IPS DF 19.7 (cell line): ENCODE data around the gene TAX1BP3.
"Not testable (repeated sequence)": the region's sequence is repeated elsewhere in the genome, so short reads cannot be mapped to it uniquely, and the experiment has no call there.

Source experiments
- DNase-seq: peaks from one replicate; pipeline ENCODE4 v3.0.0-alpha.2; 2013; ENCODE audit warnings: low read depth, low spot score

TAX1BP3 gene, protein sequence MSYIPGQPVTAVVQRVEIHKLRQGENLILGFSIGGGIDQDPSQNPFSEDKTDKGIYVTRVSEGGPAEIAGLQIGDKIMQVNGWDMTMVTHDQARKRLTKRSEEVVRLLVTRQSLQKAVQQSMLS

DNA sequence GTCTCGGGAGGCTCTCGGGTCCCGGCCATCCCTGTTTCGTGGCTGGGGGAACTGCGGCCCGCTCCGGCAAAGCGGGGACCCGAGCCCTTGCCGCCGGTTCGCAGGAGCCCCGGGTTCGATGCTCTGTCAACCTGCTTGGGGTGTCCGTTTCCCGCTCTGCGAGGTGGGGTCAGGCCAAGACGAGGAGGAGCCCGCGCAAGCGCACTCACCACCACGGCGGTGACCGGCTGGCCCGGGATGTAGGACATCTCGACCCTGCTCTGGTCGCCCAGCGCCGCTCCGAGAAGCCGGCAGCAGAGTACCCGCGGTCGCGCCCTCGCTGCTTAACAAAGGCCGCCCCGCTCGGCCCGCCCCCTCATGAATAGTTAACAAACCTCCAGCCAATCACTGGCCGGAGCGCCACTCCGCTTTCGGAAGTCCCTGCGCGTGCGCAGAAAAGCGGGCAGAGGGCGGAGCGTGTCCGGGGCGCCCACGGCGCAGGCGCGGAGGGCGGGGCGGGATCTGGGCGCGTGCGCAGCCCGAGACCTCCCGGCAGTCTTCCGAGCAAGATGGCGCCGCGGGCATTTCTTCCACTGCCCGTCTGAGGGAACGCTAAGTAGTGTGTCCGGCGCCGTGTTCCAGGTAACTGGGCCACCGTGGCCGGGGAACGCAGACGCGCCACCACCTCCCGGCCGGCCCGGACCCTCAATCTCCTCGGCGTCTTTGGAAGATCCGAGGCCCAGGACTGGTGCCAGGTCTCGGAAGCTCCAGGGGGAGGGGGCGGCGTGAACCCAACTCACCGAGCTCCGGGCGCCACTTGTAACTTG is at the start of gene TAX1BP3, which contains the start of gene EMC6:
Gene TAX1BP3, minus strand, starts transcription at position 300 of the 806 bp plus-strand sequence. Its CDS starts 52 bp downstream, at position 248.
Gene EMC6, plus strand, starts transcription at position 534 of the 806 bp plus-strand sequence. CDS start 335 bp downstream, outside the sequence.
- DNase-seq = peak; percentile 76

DNA sequence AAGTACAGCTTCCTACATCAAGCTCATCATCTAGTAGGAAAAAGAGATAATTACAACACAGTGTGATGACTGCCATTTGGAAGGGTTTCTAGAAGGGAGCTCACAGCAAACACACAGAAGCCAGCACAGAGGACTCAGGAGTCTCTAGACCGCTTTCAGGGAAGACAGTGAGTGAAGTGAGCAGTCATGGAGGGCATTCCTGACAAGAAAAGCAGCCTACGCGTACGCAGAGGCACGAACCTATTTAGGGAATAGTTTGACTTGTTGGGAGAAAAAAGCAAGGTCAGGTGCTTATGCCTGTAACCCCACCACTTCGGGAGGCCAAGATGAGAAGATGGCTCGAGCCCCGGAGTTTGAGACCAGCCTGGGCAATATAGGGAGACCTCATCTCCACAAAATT is 46.9 kb upstream of the TAX1BP3 start:
- DNase-seq = no peak

DNA sequence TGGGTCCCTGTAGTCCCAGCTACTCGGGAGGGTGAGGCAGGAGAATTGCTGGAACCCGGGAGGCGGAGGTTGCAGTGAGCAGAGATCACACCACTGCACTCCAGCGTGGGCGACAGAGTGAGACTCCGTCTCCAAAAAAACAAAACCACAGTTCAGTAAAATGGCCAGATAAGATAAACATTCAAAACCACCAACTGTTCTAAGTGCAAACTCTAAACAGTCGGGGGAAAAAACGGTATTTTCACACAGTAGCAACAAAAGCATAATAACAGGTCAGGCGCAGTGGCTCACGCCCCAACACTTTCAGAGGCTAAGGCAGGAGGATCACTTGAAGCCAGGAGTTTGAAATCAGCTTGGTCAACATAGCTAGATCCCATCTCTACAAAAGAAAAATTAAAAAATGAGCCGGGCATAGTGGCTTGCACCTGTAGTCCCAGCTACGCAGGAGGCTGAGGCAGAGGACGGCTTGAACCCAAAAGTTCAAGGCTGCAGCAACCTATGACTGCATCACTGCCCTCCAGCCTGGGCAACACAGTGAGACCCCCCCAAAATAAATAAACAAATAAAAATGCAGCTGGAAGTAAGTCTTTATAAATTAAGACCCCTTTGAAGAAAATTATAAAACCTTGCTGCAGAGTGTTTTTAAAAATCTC is 44.6 kb upstream of the TAX1BP3 start:
- no peak for DNase-seq

DNA sequence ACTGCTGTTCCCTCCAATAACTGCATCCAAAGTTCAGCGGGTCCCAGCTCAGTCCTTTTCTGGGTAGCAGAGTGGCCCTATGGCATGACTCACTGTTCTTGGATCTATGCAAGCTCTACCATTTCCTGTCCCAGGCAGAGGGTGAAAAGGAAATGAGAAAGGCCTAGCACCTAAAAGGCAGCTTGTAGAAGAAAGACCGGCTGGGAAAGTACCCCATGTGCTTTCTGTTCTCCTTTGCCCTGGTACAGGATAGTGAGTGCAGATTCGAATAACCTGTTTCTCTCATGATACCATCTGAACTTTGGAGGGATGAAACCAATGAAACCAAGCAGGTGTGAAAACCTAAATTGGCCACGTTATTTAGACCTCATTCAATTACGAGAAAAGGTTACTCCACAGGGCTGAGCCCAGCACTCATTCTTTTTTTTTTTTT is 42.6 kb upstream of the TAX1BP3 start:
- DNase-seq = no peak

DNA sequence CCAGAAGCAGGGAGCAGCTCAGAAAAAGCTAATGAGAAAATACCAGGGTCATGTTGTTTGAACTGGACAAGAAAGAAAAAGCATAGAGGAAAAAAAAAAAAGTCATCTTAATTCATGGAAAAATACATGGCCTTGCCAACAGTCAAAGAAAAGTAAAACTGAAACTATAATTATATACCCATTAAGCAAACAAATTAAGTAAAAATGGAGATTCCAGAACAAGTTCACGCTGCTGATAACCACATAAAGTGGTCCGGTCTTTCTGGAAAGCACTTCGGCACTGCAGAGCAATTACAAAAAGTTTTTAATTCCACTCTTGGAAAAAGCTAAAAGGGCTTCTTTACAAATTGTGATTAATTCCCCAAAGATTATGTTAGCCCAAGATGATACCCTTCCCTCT is 40.0 kb upstream of the TAX1BP3 start:
- no peak for DNase-seq

DNA sequence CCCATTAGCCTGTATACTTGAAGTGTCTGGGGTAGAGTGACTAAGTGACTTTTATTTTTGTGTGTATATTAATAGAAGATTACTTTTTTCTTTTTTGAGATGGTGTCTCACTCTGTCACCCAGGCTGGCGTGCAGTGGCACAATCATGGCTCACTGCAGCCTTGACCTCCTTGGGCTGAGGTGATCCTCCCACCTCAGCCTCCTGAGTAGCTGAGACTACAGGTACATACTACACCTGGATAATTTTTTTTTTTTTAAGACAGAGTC is 37.3 kb upstream of the TAX1BP3 start:
- DNase-seq = not testable (repeated sequence)

DNA sequence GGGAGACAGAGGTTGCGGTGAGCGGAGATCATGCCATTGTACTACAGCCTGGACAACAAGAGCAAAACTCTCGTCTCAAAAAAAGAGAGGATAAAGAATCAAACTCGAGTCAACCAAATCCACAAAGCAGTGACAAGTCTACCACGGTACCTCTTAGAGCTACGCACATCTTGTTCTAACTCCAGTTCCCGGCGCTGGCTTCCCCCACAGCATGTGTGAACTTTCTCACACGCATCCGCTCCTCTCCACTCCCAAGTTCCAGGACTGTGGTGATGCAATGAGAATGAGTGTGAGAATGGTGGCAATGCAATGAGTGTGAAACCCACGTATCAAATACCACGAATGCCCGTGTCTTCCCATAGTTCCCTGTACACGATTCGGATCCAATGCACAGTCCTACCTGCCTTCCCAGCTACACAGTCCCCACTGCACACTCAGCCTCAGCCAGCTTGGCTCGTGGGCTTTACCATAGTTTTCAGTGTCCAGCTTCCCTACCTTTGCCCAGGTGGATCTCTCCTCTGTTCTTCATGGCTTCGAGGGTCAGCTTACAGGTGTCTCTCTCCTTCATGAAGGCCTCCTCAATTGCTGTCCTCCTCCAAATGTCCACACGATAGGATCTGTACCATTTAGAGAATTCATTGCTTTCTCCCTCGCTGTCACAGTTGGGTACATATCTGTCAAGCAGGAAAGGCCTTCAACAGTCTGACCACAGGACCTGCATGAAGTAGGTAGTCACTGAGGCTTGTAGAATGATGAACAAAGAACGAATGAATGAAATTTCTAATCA is 36.7 kb upstream of the TAX1BP3 start:
- DNase-seq = no peak

DNA sequence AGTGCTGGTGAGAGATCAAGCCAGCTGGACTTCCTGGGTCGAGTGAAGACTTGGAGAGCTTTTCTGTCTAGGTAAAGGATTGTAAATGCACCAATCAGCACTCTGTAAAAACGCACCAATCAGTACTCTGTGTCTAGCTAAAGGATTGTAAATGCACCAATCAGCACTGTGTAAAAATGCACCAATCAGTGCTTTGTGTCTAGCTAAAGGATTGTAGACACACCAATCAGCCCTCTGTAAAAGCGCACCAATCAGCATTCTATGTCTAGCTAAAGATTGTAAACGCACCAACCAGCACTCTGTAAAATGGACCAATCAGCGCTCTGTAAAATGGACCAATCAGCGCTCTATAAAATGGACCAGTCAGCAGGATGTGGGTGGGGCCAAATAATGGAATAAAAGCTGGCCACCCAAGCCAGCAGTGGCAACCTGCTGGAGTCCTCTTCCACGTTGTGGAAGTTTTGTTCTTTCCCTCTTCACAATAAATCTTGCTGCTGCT is 33.7 kb upstream of the TAX1BP3 start:
- not testable (repeated sequence) for DNase-seq

DNA sequence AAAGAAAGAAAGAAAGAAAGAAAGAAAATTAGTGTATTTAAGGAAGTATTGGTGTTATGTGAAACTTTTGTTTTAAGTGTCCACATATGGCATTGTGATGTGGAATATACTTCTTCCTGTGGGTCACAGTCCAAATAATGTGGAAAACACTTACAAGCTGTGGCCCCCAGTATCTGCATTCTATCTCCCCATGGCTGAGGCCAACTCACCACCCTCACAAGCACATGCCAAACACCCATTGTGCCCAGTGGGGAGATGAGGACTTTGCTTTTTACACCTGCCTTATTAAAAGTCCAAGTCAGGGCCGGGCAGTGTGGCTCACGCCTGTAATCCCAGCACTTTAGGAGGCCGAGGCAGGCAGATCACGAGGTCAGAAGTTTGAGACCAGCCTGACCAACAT is 31.6 kb upstream of the TAX1BP3 start:
- no peak for DNase-seq

DNA sequence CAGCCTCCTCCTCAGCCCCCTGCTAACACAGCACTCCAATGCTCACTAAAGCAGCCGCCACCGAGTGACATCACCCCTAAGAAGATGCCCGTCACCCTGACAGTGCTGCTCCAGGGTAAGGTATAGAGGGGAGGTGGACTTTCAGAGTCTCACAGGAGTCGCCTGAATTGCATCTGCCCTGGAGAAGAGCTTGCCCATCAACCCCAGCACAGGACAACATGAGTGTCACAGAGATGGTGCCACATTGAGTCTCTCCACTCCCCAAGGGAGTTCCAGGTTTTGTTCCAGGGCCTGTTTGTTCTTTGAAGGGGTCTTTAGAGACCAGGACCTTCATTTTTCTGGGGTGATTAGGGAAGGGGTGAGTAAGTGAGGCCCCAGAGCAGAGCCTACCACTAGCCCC is 29.8 kb upstream of the TAX1BP3 start:
- DNase-seq = no peak

DNA sequence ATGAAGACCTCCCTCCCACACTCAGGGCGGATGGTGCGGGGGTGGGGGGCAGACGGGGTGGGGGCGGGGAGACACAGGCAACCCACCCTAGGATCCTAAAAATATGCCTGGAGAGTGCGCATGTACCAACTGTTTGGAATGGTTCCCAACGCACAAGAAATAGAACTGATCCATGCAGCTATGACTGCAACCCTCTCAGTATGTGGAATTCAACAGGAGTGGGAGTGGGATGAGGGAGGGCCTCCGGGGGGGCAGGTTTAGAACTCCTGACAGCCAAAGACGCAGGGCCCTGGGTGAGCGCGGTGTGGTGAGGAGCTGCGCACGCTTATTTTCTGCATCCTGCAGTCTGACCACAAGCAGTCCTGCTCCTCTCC is 28.7 kb upstream of the TAX1BP3 start:
- no peak for DNase-seq

DNA sequence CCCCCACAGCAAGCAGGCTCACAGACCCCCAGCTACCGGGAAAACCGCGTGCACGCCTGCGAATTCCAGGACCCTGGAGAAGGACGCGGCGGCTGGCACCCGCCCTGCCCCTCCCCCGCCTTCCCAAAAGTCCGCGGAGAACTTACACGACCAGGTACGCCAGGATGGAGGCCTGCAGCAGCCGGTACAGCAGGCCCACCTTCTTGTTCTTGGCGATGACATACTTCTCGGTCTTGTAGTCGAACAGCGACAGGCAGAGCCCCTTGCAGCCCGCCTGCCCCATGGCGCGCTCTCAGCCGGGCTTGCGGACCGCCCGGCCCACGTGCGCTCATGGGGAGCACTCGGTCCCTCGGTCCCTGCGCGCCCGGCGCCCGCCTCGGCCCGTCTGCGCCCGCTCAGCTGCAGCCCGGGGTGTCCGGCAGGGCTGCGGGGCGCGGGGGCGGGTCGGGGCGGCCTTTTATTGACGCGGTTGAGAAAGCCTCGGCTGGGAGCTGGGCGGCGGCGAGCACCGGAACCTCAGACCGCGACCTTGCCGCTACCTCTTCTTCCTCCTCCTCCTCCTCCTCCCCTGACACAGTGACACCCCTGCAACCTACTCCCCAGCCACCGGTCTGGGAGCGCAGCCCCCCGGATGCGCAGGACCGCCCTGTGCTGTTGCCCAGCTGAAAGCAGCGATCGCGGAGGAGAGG is 27.5 kb upstream of the TAX1BP3 start, which contains the start of gene P2RX5:
Gene P2RX5, minus strand, starts transcription at position 433 of the 689 bp plus-strand sequence. Its CDS starts 150 bp downstream, at position 283.
- no peak for DNase-seq

DNA sequence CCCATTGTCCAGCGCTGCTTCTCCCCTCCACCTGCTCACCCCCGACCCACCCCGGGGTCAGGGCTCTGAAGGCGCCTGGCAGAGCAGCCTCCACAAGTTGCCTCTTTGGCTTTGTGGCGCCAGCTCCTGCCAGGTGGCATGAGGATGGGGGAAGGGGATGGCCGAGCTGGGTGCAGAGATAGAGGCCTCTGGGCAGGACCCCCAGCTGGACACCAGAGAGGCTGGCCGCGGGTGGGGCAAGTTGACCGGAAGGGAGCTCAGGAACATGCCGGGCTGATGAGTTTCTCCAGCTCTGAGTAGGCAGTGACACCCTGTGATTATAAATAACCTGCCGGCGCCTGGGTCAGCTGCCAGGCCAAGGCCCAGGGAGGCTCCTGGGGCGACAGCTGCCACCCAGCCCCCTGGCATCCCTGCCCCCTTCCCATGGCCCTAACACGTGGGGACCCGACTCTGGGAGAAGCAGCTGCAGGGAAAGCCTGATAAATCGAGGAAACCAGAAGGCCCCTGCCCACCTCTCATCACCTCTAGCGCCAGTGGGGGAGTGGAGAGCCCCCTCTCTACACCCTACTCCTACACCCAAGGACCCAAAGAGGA is 26.8 kb upstream of the TAX1BP3 start:
- no peak for DNase-seq

DNA sequence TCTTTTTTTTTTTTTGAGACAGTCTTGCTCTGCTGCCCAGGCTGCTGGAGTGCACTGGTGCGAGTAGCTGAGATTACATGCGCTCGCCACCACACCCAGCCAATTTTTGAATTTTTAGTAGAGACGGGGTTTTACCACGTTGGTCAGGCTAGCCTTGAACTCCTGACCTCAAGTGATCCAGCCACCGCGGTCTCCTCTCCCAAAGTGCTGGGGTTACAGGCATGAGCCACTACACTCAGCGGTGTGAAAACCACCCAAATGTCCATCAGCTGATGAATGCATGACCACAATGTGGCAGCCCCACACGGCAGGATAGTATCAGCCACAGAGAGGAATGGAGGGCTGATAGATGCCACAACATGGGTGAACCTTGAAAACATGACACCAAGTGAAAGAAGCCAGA is 25.5 kb upstream of the TAX1BP3 start:
- no peak for DNase-seq

DNA sequence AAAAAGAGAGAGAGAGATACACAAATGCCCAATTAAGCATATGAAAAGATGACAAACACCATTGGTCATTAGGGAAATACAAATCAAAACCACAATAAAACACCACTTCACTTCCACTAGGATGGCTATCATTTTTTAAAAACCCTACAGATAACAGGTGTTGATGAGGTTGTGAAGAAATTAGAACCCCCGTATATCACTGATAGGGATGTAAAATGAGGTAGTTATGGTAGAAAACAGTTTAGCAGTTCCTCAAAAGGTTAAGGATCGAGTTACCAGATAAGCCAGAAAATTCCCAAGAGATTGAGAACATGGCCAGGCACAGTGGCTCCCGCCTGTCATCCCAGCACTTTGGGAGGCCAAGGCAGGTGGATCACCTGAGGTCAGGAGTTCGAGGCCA is 24.8 kb upstream of the TAX1BP3 start:
- no peak for DNase-seq

DNA sequence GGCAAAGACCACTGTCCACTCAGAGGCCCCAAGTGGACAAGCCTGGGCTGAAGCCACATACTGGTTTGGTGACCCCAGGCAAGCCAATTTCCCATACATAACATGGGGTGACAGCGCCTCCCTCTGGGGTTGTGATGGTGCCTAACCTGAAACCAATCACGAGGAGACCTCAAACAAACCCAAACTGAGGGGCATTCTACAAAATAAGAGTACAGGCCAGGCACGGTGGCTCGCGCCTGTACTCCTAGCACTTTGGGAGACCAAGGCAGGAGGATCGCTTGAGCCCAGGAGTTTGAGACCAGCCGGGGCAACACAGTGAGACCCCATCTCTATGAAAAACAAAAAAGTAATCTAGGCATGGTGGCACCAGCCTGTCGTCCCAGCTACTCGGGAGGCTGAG is 24.0 kb upstream of the TAX1BP3 start:
- no peak for DNase-seq

DNA sequence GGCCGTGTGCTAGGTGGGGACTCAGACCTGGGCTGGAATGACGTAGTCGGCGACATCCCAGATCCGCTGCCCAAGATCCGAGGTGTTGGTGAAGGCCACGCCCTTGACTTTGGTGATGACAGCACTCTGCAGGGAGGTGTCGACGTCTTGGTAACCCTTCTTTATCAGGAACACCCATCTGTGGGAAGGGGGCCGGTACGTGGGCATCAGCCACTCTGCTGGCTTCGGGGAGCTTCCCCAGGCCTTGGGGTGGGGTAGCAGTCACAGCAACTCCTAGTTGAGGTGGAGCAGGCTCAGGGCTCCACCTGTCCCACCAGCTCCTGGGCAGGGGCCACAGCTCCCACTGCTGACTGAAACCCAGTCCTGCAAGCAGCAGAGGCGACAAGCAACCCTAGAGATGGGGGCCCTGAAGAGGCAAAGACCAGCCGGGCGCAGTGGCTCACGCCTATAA is 23.3 kb upstream of the TAX1BP3 start:
- no peak for DNase-seq

DNA sequence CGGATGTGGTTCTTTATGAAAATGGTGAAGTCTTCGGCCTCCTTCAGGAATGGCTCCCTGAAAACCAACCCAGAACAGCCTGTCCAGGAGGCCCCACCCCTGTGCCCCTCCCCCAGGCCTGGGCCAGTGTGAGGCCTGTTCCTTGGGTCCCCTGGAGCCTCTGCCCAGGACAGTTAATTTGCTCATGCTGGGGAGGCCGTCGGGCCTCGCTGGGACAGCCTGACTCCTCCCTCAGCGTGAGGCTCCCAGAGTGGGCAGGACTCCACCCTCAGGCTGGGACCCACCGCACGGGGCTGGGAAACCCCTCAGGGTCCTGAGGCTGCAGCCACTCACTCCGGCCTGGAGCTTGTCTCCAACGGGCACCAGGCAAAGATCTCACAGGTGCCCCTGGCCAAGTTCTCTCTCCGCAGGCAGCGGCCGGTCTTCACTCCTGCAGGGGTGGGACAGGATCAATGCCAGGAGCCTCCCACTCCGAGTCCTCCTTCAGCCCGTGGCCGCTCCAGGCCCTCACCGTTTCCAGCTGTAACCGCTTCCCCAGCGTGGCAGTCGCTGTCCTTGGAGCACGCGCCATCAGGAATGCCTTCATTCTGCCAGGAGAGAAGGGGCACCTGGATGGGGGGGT is 21.8 kb upstream of the TAX1BP3 start:
- DNase-seq = no peak

DNA sequence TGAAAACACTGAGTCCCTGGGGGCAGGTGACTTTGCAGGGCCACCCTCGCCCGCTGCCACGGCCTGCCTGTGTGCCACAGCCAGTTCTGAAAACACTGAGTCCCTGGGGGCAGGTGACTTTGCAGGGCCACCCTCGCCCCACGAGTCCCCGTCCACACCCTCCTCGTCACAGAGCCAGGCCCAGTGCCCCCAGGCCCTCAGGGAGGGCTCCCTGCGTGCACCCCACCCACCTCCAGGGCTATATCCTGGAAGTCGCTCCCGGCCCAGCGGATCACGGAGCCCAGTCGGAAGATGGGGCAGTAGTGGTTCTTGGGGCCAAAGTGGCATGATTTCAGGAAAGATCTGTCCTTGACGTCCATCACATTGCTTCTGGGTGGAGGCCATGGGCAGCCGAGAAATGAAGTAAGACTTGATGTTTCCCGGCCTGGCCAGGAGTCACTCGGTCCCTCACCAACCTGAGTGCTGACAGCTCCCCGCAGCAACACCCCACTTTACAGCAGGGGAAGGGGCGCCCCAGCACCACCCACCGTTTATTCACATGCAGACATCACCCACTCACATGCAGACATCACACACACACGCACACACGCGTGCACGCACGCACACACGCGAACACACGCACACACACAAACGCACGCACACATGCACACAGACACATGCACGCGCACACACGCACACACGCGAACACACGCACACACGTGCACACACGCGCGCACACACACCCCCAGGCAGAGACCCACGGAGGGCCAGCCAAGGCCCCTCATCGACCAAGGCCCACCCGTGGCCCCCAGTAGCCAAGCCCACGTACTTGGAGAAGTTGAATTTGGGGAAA is 21.1 kb upstream of the TAX1BP3 start:
- DNase-seq = no peak
